ENCODE measurements around the gene GAA. TPM values are rescaled to one million over a fixed set of nuclear protein-coding genes. Genes with fewer than 3 reads are reported as not detected.

Gene GAA
- total RNA-seq, 3 donors from 2014 or later (not counting 1 experiment from before 2014, with no cell fraction given): 28.5 to 35.8 (median 32.9) TPM

DNA sequence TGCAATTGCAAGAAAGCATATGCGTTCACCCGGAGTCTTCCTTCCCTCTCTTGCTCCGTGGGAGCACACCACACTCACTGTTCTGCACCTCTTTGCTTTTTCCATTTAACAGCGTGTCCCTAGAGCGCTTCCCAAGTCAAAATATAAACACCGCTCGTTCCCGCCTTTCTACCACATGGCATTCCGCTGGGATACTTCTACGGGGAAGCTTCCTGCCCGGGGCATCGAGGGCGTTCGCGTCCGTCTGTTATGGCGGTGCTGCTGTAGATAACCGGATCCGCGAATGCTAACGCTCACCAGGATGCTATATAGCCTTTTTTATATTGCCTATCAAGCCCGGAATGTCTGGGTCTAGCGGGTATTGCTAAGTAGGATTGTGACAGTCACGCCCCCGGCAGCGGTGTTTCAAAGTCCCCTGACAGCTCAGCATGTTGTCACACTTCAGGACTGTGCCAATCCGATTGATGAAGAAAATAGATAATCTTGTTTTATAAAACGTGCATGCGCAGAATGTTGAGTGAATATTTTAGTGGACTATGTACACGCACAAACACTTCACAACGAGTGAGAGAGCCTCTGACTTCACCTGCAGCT lies 33.9 kb upstream of the GAA start:
- Histone ChIP-seq H3K4me3 (ENCODE audit: low read length) (no peak overlapping the region), H3K27ac (ENCODE audit: low read length) (no peak overlapping the region), H3K36me3 (ENCODE audit: control insufficient read depth, insufficient read depth, low read length) (no peaks in the 10 kb centered on the region), H3K27me3 (ENCODE audit: control insufficient read depth, insufficient read depth, low read length) (no peaks in the 10 kb centered on the region), H3K9me3 (ENCODE audit: control insufficient read depth, insufficient read depth, low read length) (no peaks in the 10 kb centered on the region), H3K4me1 (ENCODE audit: control insufficient read depth, insufficient read depth, low read length) (no peaks in the 10 kb centered on the region)
- H3K27me3 Mint-ChIP-seq (ENCODE audit: low read depth in 2 of 2): peaks cover 0 to 10% of the 10 kb centered on the region in 2 donors
- H3K4me3 Mint-ChIP-seq: no peak overlapping the region
- H3K36me3 Mint-ChIP-seq: no peaks in the 10 kb centered on the region
- DNase-seq: no peak
- TF ChIP-seq, protein P1, sequence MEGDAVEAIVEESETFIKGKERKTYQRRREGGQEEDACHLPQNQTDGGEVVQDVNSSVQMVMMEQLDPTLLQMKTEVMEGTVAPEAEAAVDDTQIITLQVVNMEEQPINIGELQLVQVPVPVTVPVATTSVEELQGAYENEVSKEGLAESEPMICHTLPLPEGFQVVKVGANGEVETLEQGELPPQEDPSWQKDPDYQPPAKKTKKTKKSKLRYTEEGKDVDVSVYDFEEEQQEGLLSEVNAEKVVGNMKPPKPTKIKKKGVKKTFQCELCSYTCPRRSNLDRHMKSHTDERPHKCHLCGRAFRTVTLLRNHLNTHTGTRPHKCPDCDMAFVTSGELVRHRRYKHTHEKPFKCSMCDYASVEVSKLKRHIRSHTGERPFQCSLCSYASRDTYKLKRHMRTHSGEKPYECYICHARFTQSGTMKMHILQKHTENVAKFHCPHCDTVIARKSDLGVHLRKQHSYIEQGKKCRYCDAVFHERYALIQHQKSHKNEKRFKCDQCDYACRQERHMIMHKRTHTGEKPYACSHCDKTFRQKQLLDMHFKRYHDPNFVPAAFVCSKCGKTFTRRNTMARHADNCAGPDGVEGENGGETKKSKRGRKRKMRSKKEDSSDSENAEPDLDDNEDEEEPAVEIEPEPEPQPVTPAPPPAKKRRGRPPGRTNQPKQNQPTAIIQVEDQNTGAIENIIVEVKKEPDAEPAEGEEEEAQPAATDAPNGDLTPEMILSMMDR (IDR thresholded peaks at IDR 0.05): no peak
- H3K27ac Mint-ChIP-seq: no peak overlapping the region
- intact Hi-C loops (cut with micrococcal nuclease): no loop called here
- no peak for ATAC-seq
- H3K4me1 Mint-ChIP-seq: peaks cover 0 to 11% of the 10 kb centered on the region in 2 donors
- no peaks in the 10 kb centered on the region for H3K9me3 Mint-ChIP-seq
- 94% methylated on average over 31 of the region's 31 CpGs for WGBS (ENCODE audit: insufficient coverage)

DNA sequence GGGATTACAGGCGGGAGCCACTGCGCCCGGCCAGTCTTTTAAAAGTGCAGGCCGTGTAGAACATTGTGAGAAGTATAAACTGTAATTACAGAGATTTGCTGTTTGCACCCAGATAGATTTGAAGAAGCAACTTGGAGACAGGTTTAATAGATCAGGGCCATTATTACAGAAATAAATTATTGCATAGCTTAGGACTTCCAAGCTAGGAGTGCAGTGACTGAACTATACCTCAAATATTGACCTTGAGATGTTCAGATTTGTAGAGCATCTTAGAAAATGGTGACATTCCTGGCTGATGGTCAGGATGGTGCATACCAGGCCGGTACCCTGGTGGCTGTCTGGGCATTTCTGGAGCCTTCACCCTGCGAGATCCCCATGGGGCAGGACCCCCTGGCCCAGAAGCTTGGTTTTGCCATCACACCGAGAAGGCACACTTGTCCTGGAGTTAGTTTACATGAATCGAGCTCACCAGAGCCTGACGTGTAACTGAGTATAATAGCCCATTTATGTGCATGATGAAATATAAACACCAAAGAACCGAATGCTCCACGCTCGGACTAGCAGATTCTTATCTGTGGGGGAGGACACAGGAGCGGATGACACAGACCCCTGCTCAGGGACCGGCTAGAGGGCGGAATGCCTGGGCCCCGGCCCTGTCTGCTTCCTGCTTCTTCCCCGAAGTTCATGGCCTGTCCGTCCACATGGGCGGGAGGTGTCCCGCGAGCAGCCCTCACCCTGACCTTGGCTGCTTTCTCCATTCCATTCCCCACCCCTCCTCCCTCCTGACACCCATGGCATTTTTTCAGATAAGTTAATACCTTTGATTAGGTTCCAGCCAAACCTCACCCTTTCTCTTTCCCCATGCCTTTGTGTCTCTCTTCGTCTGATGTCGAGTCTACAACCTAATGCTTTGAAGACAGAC lies 32.8 kb upstream of the GAA start:
- TF ChIP-seq, protein P1 (IDR thresholded peaks at IDR 0.05): no peak
- no peaks in the 10 kb centered on the region for H3K36me3 Mint-ChIP-seq
- no peaks in the 10 kb centered on the region for H3K36me3 ChIP-seq (ENCODE audit: control insufficient read depth, insufficient read depth, low read length)
- ATAC-seq: no peak
- H3K9me3 Mint-ChIP-seq: no peaks in the 10 kb centered on the region
- no peaks in the 10 kb centered on the region for H3K9me3 ChIP-seq (ENCODE audit: control insufficient read depth, insufficient read depth, low read length)
- intact Hi-C loops (cut with micrococcal nuclease): no loop called here
- H3K4me3 Mint-ChIP-seq: no peak overlapping the region
- H3K27ac Mint-ChIP-seq: no peak overlapping the region
- DNase-seq: no peak
- no peaks in the 10 kb centered on the region for H3K4me1 ChIP-seq (ENCODE audit: control insufficient read depth, insufficient read depth, low read length)
- no peak overlapping the region for H3K27ac ChIP-seq (ENCODE audit: low read length)
- no peak overlapping the region for H3K4me3 ChIP-seq (ENCODE audit: low read length)
- 92% methylated on average over 23 of the region's 23 CpGs for whole genome bisulfite sequencing (ENCODE audit: insufficient coverage)
- H3K27me3 Mint-ChIP-seq (ENCODE audit: low read depth in 2 of 2): peaks cover 0 to 10% of the 10 kb centered on the region in 2 donors
- no peaks in the 10 kb centered on the region for H3K27me3 ChIP-seq (ENCODE audit: control insufficient read depth, insufficient read depth, low read length)
- H3K4me1 Mint-ChIP-seq: peaks cover 0 to 11% of the 10 kb centered on the region in 2 donors

DNA sequence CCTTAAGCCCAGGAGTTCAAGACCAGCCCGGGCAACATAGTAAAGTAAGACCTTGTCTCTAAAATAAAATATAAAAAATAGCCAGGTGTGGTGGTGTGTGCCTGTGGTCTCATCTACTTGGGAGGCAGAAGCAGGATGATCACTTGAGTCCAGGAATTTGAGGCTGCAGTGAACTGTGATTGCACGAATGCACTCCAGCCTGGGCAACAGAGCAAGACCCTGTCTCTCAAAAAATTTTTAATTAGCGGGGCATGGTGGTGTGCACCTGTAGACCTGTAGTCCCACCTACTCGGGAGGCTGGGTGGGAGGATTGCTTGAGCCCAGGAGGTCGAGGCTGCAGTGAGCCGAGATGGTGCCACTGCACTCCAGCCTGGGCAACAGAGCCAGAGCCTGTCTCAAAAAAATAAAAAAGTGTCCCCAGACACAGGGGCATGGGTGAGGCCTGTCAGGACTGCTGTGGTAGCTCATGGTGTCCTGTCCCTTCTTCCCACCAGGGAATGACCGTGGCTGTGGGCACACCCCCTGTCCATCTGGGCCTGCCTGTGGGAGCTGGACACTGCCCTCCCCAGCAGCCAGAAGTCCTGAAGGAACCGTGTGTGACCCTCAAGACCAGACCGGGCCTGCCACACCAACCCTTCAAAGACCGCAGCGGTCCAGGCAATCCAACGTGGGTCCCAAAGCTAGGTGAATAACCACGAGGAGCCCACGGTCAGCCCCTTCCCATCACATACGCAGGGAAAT lies 30.8 kb upstream of the GAA start:
- H3K27me3 ChIP-seq (ENCODE audit: control insufficient read depth, insufficient read depth, low read length): no peaks in the 10 kb centered on the region
- TF ChIP-seq, protein P1 (IDR thresholded peaks at IDR 0.05): no peak
- H3K4me3 ChIP-seq (ENCODE audit: low read length): no peak overlapping the region
- ATAC-seq (no peak), DNase-seq (no peak)
- H3K4me1 ChIP-seq (ENCODE audit: control insufficient read depth, insufficient read depth, low read length): no peaks in the 10 kb centered on the region
- H3K36me3 ChIP-seq (ENCODE audit: control insufficient read depth, insufficient read depth, low read length): no peaks in the 10 kb centered on the region
- H3K27ac ChIP-seq (ENCODE audit: low read length): no peak overlapping the region
- Mint-ChIP-seq H3K9me3 (no peaks in the 10 kb centered on the region), H3K27ac (no peak overlapping the region), H3K36me3 (no peaks in the 10 kb centered on the region), H3K27me3 (ENCODE audit: low read depth in 2 of 2) (peaks cover 0 to 10% of the 10 kb centered on the region in 2 donors), H3K4me3 (no peak overlapping the region), H3K4me1 (peaks cover 0 to 11% of the 10 kb centered on the region in 2 donors)
- intact Hi-C loops (cut with micrococcal nuclease): no loop called here
- 73% methylated on average over 15 of the region's 15 CpGs for WGBS (ENCODE audit: insufficient coverage)
- H3K9me3 ChIP-seq (ENCODE audit: control insufficient read depth, insufficient read depth, low read length): no peaks in the 10 kb centered on the region

Data from natural killer cell (primary cell).